Tibial nerve (tissue), 4 donors: ENCODE measurements around the gene ELK1. TPM values are rescaled to one million over a fixed set of nuclear protein-coding genes. Genes with fewer than 3 reads are reported as not detected.

ENCODE experiments used
- DNase-seq, 2 donors: peaks; one replicate each; pipeline ENCODE4 v3.0.0-alpha.2; 2019; ENCODE audit warnings: low spot score in 2 of 2
- H3K27ac ChIP-seq, 4 donors: fragments of 200-600 bp; sonication (generic) in 3 of 4; one replicate each; pipeline ENCODE4 v1.5.1; 2017 to 2019; ENCODE audit warnings: mild to moderate bottlenecking in 1 of 4
- H3K27me3 ChIP-seq, 2 donors: fragments of 200-600 bp; sonication (generic) in 1 of 2; one replicate each; pipeline versions ENCODE4 v1.5.1 to v1.6.0; 2017 to 2019
- H3K36me3 ChIP-seq, 3 donors: fragments of 200-600 bp; sonication (generic); one replicate each; pipeline ENCODE4 v1.5.1; 2018 to 2019
- H3K4me1 ChIP-seq, 4 donors: fragments of 200-600 bp; sonication (generic) in 3 of 4; one replicate each; pipeline ENCODE4 v1.5.1; 2017 to 2019
- H3K4me3 ChIP-seq, 4 donors: fragments of 200-600 bp; sonication (generic) in 3 of 4; one replicate each; pipeline ENCODE4 v1.5.1; 2017 to 2019; ENCODE audit warnings: mild to moderate bottlenecking in 1 of 4, moderate library complexity in 1 of 4
- H3K9me3 ChIP-seq, 4 donors: fragments of 200-600 bp; sonication (generic) in 3 of 4; one replicate each; pipeline ENCODE4 v1.5.1; 2017 to 2019
- EP300 ChIP-seq, 2 donors: sonication (generic); formaldehyde crosslinking; IDR thresholded peaks; one replicate each; pipeline ENCODE4 v1.6.1; 2017; ENCODE audit warnings: antibody characterized with exemption in 2 of 2, mild to moderate bottlenecking in 1 of 2
- POLR2A ChIP-seq, 2 donors: fragments of 450-650 bp; IDR thresholded peaks; one replicate each; pipeline ENCODE4 v1.6.1; 2017; ENCODE audit warnings: antibody characterized with exemption in 2 of 2, mild to moderate bottlenecking in 2 of 2, moderate library complexity in 2 of 2
- WGBS, 2 donors: methylation state at CpG; one replicate each; pipeline ENCODE4 v1.1.5; 2018; 5-methylcytosine and 5-hydroxymethylcytosine counted together
- total RNA-seq, 4 donors: library from RNA; depleted of rRNA; stranded (reverse); fragments of >200 nt; gene quantifications; one replicate each; pipeline ENCODE4 v1.1.0, GENCODE V29; 2016
- TF ChIP-seq, protein P1 (sequence below), 5 experiments: fragments of 200-600 bp in 3 of 5; fragments of 450-650 bp in 2 of 5; sonication (generic) in 3 of 5; IDR thresholded peaks; one replicate each; pipeline ENCODE4 v1.5.1; 2016 to 2019; ENCODE audit warnings: antibody characterized with exemption in 5 of 5, mild to moderate bottlenecking in 3 of 5, moderate library complexity in 2 of 5

ELK1 gene
- total RNA-seq, 4 donors from 2014 or later: 22.9 to 38.4 (median 25.8) TPM

DNA sequence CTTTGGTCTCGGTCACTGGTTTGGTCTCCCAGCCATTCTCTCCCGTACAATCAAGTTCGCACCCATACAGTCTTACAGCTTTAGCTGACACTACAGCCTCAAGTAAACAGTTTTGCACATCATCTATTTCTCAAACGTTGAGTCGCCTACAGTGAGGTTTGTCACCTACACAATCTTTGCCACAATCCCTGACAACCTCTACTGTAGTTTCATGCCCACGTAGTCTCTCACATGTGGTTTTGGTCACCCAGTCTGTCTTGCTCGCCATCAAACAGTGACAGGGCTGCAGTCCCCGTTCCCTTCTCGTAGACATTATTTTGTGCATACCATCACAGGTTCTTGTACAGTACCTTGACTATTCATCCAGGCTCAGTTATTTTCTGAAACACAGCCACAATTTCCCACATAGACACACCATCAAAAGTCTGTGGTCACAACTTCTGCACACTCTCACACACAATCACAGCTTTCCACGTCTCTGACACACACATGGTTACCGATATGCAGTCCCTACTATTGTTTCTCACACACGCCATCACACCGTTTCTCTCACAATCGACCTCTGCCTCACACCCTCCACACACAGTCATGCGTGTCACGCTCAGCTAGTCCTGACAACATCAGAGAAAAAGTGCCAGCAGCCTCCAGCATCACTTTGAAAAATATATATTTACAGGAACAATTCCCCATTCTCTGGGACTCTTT is 15.3 kb downstream of the ELK1 start:
- Histone ChIP-seq H3K27ac (no peak overlapping the region), H3K27me3 (no peaks in the 10 kb centered on the region), H3K4me3 (no peak overlapping the region), H3K36me3 (peaks cover 0 to 52% (median 0%) of the 10 kb centered on the region in 3 donors), H3K9me3 (no peaks in the 10 kb centered on the region), H3K4me1 (no peaks in the 10 kb centered on the region)
- no peak for TF ChIP-seq EP300 (IDR thresholded peaks at IDR 0.05)
- TF ChIP-seq, protein P1, sequence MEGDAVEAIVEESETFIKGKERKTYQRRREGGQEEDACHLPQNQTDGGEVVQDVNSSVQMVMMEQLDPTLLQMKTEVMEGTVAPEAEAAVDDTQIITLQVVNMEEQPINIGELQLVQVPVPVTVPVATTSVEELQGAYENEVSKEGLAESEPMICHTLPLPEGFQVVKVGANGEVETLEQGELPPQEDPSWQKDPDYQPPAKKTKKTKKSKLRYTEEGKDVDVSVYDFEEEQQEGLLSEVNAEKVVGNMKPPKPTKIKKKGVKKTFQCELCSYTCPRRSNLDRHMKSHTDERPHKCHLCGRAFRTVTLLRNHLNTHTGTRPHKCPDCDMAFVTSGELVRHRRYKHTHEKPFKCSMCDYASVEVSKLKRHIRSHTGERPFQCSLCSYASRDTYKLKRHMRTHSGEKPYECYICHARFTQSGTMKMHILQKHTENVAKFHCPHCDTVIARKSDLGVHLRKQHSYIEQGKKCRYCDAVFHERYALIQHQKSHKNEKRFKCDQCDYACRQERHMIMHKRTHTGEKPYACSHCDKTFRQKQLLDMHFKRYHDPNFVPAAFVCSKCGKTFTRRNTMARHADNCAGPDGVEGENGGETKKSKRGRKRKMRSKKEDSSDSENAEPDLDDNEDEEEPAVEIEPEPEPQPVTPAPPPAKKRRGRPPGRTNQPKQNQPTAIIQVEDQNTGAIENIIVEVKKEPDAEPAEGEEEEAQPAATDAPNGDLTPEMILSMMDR (IDR thresholded peaks at IDR 0.05): no peak
- TF ChIP-seq POLR2A (IDR thresholded peaks at IDR 0.05): no peak
- WGBS, 2 donors: 80 to 84% methylated on average over 16 of the region's 16 CpGs
- DNase-seq: no peak

DNA sequence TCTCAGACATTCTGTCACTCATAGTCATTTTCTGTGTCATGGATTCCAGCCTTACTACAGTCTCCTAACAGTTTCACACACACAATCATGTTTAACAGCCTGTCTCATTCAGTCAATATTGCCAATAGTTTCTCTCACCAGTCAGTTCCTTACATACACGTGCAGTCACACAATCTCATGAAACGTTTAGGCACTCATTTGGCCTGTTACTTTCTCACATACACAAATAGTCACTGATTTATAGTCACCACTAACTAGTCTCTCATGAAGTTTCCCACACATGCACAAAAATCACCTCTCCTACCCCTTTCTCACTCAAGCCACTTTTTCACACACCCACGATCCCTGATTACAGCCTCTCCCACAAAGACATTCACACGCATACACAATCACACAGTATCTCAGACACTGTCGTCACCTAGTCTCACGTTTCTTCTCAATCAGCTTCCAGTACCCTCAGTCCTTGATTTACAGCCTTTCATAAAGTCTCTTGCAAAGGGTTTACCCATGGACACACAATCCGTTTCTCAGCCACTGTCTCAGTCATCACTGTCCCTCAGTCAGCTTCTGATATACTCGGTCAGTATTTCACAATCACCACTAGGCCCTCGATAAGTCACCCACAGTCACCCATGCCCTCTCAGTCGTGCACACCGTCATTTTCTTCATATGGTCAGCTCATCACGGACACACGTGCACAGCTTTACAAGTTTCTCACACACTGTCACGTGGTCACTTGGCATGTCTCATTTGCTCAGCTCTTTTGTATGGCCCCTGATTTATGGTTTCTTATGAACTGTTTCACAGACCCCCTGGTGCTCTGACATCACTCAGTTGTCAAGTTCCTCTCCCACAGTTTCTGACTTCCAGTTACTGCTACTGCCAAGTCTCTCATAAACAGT is 16.4 kb downstream of the ELK1 start:
- no peaks in the 10 kb centered on the region for H3K9me3 ChIP-seq
- no peak for DNase-seq
- WGBS, 2 donors: 66 to 70% methylated on average over 14 of the region's 14 CpGs
- H3K27me3 ChIP-seq: no peaks in the 10 kb centered on the region
- H3K36me3 ChIP-seq: peaks cover 0 to 41% (median 0%) of the 10 kb centered on the region in 3 donors
- no peak for TF ChIP-seq POLR2A (IDR thresholded peaks at IDR 0.05)
- TF ChIP-seq EP300 (IDR thresholded peaks at IDR 0.05): no peak
- TF ChIP-seq, protein P1 (IDR thresholded peaks at IDR 0.05): no peak
- no peaks in the 10 kb centered on the region for H3K4me1 ChIP-seq
- no peak overlapping the region for H3K27ac ChIP-seq
- H3K4me3 ChIP-seq: no peak overlapping the region

DNA sequence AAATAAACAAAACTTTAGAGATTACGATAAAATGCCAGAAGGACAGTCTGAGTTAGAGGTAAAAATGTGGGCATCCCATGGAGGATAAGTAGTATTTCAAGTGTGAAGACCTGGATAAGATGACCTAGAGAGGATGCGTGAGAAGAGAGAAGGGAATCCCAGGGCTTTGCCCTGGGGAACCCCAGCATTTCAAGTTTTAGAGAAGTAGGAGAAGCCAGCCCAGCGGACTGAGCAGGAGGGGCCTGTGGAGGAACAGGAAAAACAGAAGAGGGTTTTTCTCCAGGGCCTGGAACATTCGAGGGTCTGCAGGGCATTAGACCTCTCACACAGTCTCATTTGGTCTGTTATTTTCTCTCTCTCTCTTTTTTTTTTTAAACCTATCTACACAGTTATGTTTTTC is 17.7 kb downstream of the ELK1 start:
- Histone ChIP-seq H3K27me3 (no peaks in the 10 kb centered on the region), H3K4me1 (no peaks in the 10 kb centered on the region), H3K36me3 (peaks cover 0 to 29% (median 0%) of the 10 kb centered on the region in 3 donors), H3K4me3 (no peak overlapping the region), H3K9me3 (no peaks in the 10 kb centered on the region), H3K27ac (no peak overlapping the region)
- no peak for DNase-seq
- WGBS, 2 donors: 55 to 64% methylated on average over 4 of the region's 4 CpGs
- TF ChIP-seq, protein P1 (IDR thresholded peaks at IDR 0.05): no peak

DNA sequence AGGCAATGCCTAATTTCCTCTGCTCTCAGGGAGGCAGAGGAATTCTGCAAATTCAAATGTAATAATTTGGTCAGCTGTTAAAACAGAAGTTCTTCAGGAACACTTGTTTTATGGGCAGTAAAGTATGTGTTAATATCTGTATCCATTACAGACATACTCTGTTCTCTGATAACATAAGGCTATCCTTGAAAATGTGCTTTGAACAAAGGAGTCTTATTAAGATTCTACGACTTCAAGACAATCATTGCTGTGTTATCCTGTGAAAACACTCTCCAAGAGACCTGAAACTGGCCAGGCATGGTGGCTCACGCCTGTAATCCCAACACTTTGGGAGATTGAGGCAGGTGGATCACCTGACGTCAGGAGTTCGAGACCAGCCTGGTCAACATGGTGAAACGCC is 18.7 kb downstream of the ELK1 start:
- H3K27ac ChIP-seq: no peak overlapping the region
- H3K4me3 ChIP-seq: no peak overlapping the region
- H3K4me1 ChIP-seq: no peaks in the 10 kb centered on the region
- H3K27me3 ChIP-seq: no peaks in the 10 kb centered on the region
- TF ChIP-seq EP300 (IDR thresholded peaks at IDR 0.05): no peak
- TF ChIP-seq POLR2A (IDR thresholded peaks at IDR 0.05): no peak
- TF ChIP-seq, protein P1 (IDR thresholded peaks at IDR 0.05): no peak
- no peaks in the 10 kb centered on the region for H3K9me3 ChIP-seq
- WGBS, 2 donors: 62 to 72% methylated on average over 5 of the region's 5 CpGs
- no peak for DNase-seq
- peaks cover 0 to 26% (median 0%) of the 10 kb centered on the region in 3 donors for H3K36me3 ChIP-seq
